GM06990 (cell line): ENCODE results near the gene CELF1.

ENCODE experiments used
- DNase-seq: peaks from one replicate; pipeline ENCODE4 v3.0.0-alpha.2; 2011; ENCODE audit not compliant: insufficient read length; ENCODE audit errors: extremely low read depth
- H3K27me3 ChIP-seq: replicated peaks from 2 replicates; pipeline ENCODE4 v1.6.0; 2011; ENCODE audit warnings: low read length; ENCODE audit not compliant: control insufficient read depth, insufficient read depth
- H3K36me3 ChIP-seq: 2 replicates; pipeline ENCODE4 v1.5.1; 2011; ENCODE audit warnings: low read length; ENCODE audit not compliant: control insufficient read depth, insufficient read depth
- H3K4me3 ChIP-seq: replicated peaks from 2 replicates; pipeline ENCODE4 v1.5.1; 2011; ENCODE audit warnings: low read depth, mild to moderate bottlenecking, control low read depth, low read length
- TF ChIP-seq, protein P1 (sequence below): IDR thresholded peaks from 2 replicates; pipeline ENCODE4 v1.5.1; 2011; ENCODE audit warnings: low read length, control low read depth, mild to moderate bottlenecking, inconsistent platforms; ENCODE audit not compliant: insufficient read depth, poor library complexity, severe bottlenecking

CELF1 gene

DNA sequence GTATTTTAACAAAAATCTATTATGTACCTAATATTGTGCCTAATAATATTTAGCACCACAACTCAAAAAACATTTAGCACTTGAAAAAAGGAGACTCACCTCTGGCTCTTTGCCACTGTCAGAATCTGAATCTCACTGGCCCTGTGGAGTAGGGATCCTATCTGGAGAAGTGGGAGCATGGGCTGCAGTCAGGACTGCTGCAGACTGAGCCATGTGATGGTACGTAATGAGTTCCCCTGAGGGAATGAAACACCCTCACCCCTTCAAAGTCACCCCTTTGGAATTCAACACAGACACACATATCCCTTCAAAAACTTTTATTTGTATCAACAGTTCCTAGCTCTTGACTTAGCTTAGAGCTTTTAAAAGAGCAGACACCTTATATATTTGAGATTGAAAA is 19.0 kb upstream of the CELF1 start:
- H3K4me3 ChIP-seq: no peak overlapping the region
- H3K27me3 ChIP-seq: no peaks in the 10 kb centered on the region
- TF ChIP-seq, protein P1, sequence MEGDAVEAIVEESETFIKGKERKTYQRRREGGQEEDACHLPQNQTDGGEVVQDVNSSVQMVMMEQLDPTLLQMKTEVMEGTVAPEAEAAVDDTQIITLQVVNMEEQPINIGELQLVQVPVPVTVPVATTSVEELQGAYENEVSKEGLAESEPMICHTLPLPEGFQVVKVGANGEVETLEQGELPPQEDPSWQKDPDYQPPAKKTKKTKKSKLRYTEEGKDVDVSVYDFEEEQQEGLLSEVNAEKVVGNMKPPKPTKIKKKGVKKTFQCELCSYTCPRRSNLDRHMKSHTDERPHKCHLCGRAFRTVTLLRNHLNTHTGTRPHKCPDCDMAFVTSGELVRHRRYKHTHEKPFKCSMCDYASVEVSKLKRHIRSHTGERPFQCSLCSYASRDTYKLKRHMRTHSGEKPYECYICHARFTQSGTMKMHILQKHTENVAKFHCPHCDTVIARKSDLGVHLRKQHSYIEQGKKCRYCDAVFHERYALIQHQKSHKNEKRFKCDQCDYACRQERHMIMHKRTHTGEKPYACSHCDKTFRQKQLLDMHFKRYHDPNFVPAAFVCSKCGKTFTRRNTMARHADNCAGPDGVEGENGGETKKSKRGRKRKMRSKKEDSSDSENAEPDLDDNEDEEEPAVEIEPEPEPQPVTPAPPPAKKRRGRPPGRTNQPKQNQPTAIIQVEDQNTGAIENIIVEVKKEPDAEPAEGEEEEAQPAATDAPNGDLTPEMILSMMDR: no peak
- DNase-seq: no peak
- peaks cover 19% of the 10 kb centered on the region for H3K36me3 ChIP-seq

DNA sequence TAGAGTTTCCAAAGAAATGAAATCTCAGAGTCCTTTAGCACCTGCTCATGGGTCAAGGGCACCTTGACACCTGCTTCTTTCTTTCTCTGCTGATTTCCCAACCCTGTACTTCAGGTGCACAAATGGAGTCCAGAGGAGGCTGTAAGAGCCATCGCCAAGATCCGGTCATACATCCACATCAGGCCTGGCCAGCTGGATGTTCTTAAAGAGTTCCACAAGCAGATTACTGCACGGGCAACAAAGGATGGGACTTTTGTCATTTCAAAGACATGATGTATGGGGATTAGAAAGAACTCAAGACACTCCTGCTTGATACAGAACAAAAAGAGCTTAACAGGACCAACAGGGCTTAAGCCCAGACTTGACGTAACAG is 18.4 kb upstream of the CELF1 start:
- H3K4me3 ChIP-seq: no peak overlapping the region
- H3K27me3 ChIP-seq: no peaks in the 10 kb centered on the region
- H3K36me3 ChIP-seq: peaks cover 19% of the 10 kb centered on the region
- TF ChIP-seq, protein P1: no peak
- no peak for DNase-seq

- H3K27me3 ChIP-seq: no peaks in the 10 kb centered on the region
- DNase-seq: no peak
- TF ChIP-seq, protein P1: no peak
- H3K36me3 ChIP-seq: peaks cover 18% of the 10 kb centered on the region
- H3K4me3 ChIP-seq: no peak overlapping the region
Observed at GRCh38 chr11:47570651-47571356, 17.9 kb upstream of the CELF1 start.

GRCh38 chr11:47569646-47570045 is 16.7 kb upstream of the CELF1 start:
- no peaks in the 10 kb centered on the region for H3K27me3 ChIP-seq
- no peak overlapping the region for H3K4me3 ChIP-seq
- TF ChIP-seq, protein P1: no peak
- peaks cover 17% of the 10 kb centered on the region for H3K36me3 ChIP-seq
- no peak for DNase-seq

DNA sequence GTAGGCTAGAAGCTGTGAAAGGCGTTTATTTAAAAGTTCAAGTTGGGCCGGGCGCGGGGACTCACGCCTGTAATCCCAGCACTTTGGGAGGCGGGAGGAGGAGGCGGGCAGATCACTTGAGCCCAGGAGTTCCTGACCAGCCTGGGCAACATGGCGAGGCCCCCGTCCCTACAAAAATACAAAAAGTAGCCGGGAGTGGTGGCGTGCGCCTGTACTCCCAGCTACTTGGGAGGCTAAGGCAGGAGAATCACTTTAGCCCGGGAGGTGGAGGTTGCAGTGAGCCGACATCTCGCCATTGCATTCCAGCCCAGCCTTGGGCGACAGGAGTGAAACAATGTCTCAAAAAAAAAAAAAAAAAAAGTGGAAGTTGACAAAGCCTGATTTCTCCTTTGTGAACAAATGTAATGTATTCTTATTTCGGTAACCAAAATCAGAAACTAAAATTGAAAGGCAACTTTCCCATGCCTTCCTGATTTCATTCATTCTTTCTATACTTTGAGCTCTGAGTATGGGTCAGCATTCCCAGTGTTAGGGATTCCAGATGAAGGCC is 13.3 kb upstream of the CELF1 start:
- TF ChIP-seq, protein P1: no peak
- H3K36me3 ChIP-seq: peaks cover 7% of the 10 kb centered on the region
- H3K4me3 ChIP-seq: peak overlapping the region; percentile 97
- no peaks in the 10 kb centered on the region for H3K27me3 ChIP-seq
- DNase-seq: no peak
